ENCODE measurements around the gene MYT1. TPM values are rescaled to one million over a fixed set of nuclear protein-coding genes. Genes with fewer than 3 reads are reported as not detected.
A peak's percentile ranks its signal among the peaks of the same experiment; 100 is the strongest.

MYT1 gene
- total and polyA plus RNA-seq, 2 of the 8 experiments (the other 6 are each of a cell fraction or from before 2014, with no cell fraction given): 0.63 to 2.0 TPM

GRCh38 chr20:64268174-64268573 is 103.9 kb downstream of the MYT1 start:
- Histone ChIP-seq H3K27ac (ENCODE audit: low read depth, low read length) (no peak overlapping the region), H3K4ac (replicated peaks; ENCODE audit: insufficient read length, low read depth, low read length) (no peak overlapping the region), H3K79me2 (ENCODE audit: control insufficient read depth in 1 of 2, insufficient read depth in 2 of 2, low read length in 2 of 2) (peaks cover 0 to 3% of the 10 kb centered on the region in 2 experiments; a peak in 1 of 4 replicates), H3K79me1 (ENCODE audit: low read depth, low read length) (peaks cover 9% of the 10 kb centered on the region), H4K5ac (ENCODE audit: insufficient read length, low read depth, low read length) (no peak overlapping the region), H3K23ac (ENCODE audit: insufficient read length) (no peak overlapping the region), H3K23me2 (ENCODE audit: low read depth, low read length) (peaks cover 2% of the 10 kb centered on the region; the same call in 1 of the 2 replicates), H3K4me3 (ENCODE audit: extremely low read depth in 1 of 4, insufficient read depth in 2 of 4, low read depth in 3 of 4, low read length in 4 of 4) (no peak overlapping the region), H3K14ac (ENCODE audit: insufficient read length) (no peak overlapping the region), H2BK120ac (replicated peaks; ENCODE audit: low read depth, low read length) (no peak overlapping the region), H3K36me3 (ENCODE audit: control insufficient read depth in 2 of 4, insufficient read depth in 4 of 4, low read length in 3 of 4) (peaks cover 0 to 6% (median 2%) of the 10 kb centered on the region in 4 experiments; a peak in 2 of 8 replicates), H4K20me1 (replicated peaks in 1 of 2; ENCODE audit: control insufficient read depth in 1 of 2, insufficient read depth in 2 of 2, low read length in 2 of 2) (peaks cover 1 to 15% of the 10 kb centered on the region in 2 experiments), H3K56ac (replicated peaks; ENCODE audit: insufficient read length, low read depth, low read length) (no peak overlapping the region), H2AK5ac (ENCODE audit: low read depth, low read length) (no peak overlapping the region), H4K91ac (replicated peaks; ENCODE audit: insufficient read length, low read length) (no peak overlapping the region), H2BK20ac (ENCODE audit: low read length) (no peak overlapping the region), H3K4me2 (ENCODE audit: insufficient read depth in 1 of 2, low read depth in 2 of 2, low read length in 2 of 2) (no peak overlapping the region; a peak in 1 of 4 replicates), H3K27me3 (replicated peaks in 1 of 4; ENCODE audit: control insufficient read depth in 3 of 4, extremely low read depth in 1 of 4, insufficient read depth in 3 of 4, low read length in 3 of 4) (no peaks in the 10 kb centered on the region), H3K9me3 (ENCODE audit: insufficient read depth in 2 of 2, low read depth in 1 of 2, low read length in 1 of 2) (peaks cover 0 to 3% of the 10 kb centered on the region in 2 experiments; a peak in 1 of 4 replicates), H2AFZ (ENCODE audit: low read length) (no peak overlapping the region), H2BK5ac (ENCODE audit: low read depth, low read length) (no peak overlapping the region), H3K9ac (replicated peaks in 1 of 4; ENCODE audit: extremely low read depth in 1 of 4, low read depth in 3 of 4, low read length in 3 of 4) (no peak overlapping the region), H2BK15ac (ENCODE audit: low read length) (no peak overlapping the region), H3K4me1 (replicated peaks in 1 of 4; ENCODE audit: control insufficient read depth in 3 of 4, insufficient read depth in 4 of 4, low read length in 3 of 4) (peaks cover 0 to 3% (median under 1%) of the 10 kb centered on the region in 4 experiments; a peak in 2 of 7 replicates), H3K18ac (ENCODE audit: extremely low read depth, low read length) (no peak overlapping the region), H4K8ac (ENCODE audit: extremely low read depth, insufficient read depth, low read length) (no peak overlapping the region), H2BK12ac (ENCODE audit: low read depth, low read length) (no peak overlapping the region)
- whole genome bisulfite sequencing, 2 experiments (ENCODE audit: extremely low coverage in 1 of 2, insufficient coverage in 1 of 2, insufficient read length in 1 of 2, insufficient replicate concordance in 2 of 2, low coverage in 1 of 2, low lambda C conversion rate in 2 of 2, missing lambda C conversion rate in 1 of 2): 83% methylated on average over 10 of the region's 10 CpGs; no CpG with 5 or more reads in 1 of the 2 experiments
- ChIA-PET POLR2A (ENCODE audit: partially characterized antibody) (interaction anchor here (1.2 kb wide), 1 partner anchor 12 kb away, joined by 4 read pairs; the partner anchor contains the start of gene PCMTD2), CTCF (ENCODE audit: partially characterized antibody) (interaction anchor here (0.5 to 0.7 kb wide), 2 partner anchors 44 to 313 kb away, joined by 3 read pairs; no protein-coding TSS in a partner anchor)
- FAIRE-seq (no peak), DNase-seq (ENCODE audit: low read depth in 1 of 2, low spot score in 2 of 2) (no peak)
- TF ChIP-seq RBBP5 (IDR thresholded peaks at IDR 0.05; ENCODE audit: borderline replicate concordance, low read depth, low read length) (no peak), POU5F1 (IDR thresholded peaks at IDR 0.05; ENCODE audit: low read depth, low read length) (no peak), CBX5 (IDR thresholded peaks at IDR 0.05; ENCODE audit: low read depth, low read length) (no peak), CHD1 (IDR thresholded peaks at IDR 0.05; ENCODE audit: low read depth, low read length) (no peak), HDAC2 (IDR thresholded peaks at IDR 0.05; ENCODE audit: borderline replicate concordance in 1 of 2, low read depth in 2 of 2, low read length in 2 of 2) (no peak), TBP (IDR thresholded peaks at IDR 0.05; ENCODE audit: low read depth, low read length) (no peak), E2F6 (IDR thresholded peaks at IDR 0.05) (0 out of 2 replicates have a peak, but pooled peaks have one; percentile 26)

Measured in H1 (cell line).